Lower leg skin (tissue), 3 donors: ENCODE measurements around the gene HRH3.

ENCODE experiments used
- POLR2A ChIP-seq, 2 donors: fragments of 450-650 bp; IDR thresholded peaks; one replicate each; pipeline ENCODE4 v1.6.1; 2016 to 2017; ENCODE audit warnings: antibody characterized with exemption in 2 of 2, mild to moderate bottlenecking in 1 of 2, moderate library complexity in 1 of 2
- TF ChIP-seq, protein P1 (sequence below), 3 donors: fragments of 450-650 bp; IDR thresholded peaks; one replicate each; pipeline ENCODE4 v1.5.1; 2016; ENCODE audit warnings: antibody characterized with exemption in 3 of 3, mild to moderate bottlenecking in 3 of 3, moderate library complexity in 2 of 3

GRCh38 chr20:62224113-62224855 is 4.2 kb upstream of the HRH3 start:
- TF ChIP-seq, protein P1, sequence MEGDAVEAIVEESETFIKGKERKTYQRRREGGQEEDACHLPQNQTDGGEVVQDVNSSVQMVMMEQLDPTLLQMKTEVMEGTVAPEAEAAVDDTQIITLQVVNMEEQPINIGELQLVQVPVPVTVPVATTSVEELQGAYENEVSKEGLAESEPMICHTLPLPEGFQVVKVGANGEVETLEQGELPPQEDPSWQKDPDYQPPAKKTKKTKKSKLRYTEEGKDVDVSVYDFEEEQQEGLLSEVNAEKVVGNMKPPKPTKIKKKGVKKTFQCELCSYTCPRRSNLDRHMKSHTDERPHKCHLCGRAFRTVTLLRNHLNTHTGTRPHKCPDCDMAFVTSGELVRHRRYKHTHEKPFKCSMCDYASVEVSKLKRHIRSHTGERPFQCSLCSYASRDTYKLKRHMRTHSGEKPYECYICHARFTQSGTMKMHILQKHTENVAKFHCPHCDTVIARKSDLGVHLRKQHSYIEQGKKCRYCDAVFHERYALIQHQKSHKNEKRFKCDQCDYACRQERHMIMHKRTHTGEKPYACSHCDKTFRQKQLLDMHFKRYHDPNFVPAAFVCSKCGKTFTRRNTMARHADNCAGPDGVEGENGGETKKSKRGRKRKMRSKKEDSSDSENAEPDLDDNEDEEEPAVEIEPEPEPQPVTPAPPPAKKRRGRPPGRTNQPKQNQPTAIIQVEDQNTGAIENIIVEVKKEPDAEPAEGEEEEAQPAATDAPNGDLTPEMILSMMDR (IDR thresholded peaks at IDR 0.05) = no peak
- no peak for TF ChIP-seq POLR2A (IDR thresholded peaks at IDR 0.05)
